Measurements from ENCODE around the gene CACNA1D.

GRCh38 chr3:53802256-53802880 lies 308.0 kb downstream of the CACNA1D start:
- TF ChIP-seq CTCF (conservative IDR thresholded peaks at IDR 0.05 in 1 of 2, IDR thresholded peaks at IDR 0.05 in 1 of 2; ENCODE audit: low read depth in 1 of 2, low read length in 2 of 2) (no peak), EZH2 (IDR thresholded peaks at IDR 0.05; ENCODE audit: low read length, missing control alignments) (no peak)
